ENCODE data around the gene PTPA. TPM values are rescaled to one million over a fixed set of nuclear protein-coding genes. Genes with fewer than 3 reads are reported as not detected.
"Not testable (repeated sequence)": the region's sequence is repeated elsewhere in the genome, so short reads cannot be mapped to it uniquely, and the experiment has no call there.

PTPA gene
- total RNA-seq, 1 donor from 2014 or later = 115 TPM

DNA sequence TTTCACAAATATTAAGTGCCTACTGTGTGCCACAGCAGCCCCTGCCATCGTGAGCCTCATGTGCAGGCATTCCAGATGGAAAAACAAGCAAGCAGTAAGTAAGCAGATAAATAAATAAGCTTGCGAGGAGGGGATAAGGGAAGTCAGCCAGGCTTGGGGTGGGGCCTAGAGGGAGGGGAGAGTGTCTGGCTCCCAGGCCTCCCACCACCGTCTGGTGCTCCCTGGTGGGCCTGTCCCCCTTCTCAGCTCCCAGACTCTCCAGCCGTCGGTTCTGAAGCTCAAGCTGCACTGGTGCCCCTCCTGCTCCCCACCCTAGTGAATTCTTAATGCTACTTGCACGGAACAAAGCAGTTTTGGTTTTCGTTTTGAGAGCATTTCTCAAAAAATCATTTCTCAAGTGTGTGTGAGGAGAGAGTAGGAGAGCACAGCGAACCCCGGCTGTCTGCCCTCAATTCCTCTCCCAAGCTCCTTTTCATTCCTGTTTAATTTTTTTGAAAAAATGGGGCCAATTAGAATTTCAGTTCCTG is 73.4 kb downstream of the PTPA start:
- Histone ChIP-seq H3K4me3 (no peak overlapping the region), H3K27ac (no peak overlapping the region), H3K36me3 (no peaks in the 10 kb centered on the region), H3K4me1 (no peaks in the 10 kb centered on the region), H3K27me3 (no peaks in the 10 kb centered on the region), H3K9me3 (no peaks in the 10 kb centered on the region)
- intact Hi-C loops (cut with DNase I) = loop anchor here (10.0 kb wide), 1 partner anchor 310 kb away; no protein-coding TSS in a partner anchor
- DNase-seq = no peak
- TF ChIP-seq, protein P1, sequence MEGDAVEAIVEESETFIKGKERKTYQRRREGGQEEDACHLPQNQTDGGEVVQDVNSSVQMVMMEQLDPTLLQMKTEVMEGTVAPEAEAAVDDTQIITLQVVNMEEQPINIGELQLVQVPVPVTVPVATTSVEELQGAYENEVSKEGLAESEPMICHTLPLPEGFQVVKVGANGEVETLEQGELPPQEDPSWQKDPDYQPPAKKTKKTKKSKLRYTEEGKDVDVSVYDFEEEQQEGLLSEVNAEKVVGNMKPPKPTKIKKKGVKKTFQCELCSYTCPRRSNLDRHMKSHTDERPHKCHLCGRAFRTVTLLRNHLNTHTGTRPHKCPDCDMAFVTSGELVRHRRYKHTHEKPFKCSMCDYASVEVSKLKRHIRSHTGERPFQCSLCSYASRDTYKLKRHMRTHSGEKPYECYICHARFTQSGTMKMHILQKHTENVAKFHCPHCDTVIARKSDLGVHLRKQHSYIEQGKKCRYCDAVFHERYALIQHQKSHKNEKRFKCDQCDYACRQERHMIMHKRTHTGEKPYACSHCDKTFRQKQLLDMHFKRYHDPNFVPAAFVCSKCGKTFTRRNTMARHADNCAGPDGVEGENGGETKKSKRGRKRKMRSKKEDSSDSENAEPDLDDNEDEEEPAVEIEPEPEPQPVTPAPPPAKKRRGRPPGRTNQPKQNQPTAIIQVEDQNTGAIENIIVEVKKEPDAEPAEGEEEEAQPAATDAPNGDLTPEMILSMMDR (IDR thresholded peaks at IDR 0.05) = no peak
- ATAC-seq = no peak

DNA sequence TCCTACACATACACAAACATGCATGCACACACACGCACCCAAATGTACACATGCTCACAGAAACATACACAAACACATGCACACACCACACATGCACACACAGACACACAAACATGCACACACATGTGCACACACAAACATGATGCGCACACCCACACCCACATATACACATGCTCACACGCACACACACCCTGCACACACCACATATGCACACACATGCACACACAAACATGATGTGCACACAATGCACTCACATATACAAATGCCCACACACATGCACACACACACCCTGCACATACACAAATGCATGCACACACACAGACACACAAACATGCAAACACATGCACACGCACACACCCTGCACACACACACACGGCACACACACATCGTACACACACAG is 74.2 kb downstream of the PTPA start:
- no peaks in the 10 kb centered on the region for H3K4me1 ChIP-seq
- ATAC-seq (no peak), DNase-seq (no peak)
- no peaks in the 10 kb centered on the region for H3K9me3 ChIP-seq
- no peaks in the 10 kb centered on the region for H3K36me3 ChIP-seq
- TF ChIP-seq, protein P1 (IDR thresholded peaks at IDR 0.05) = no peak
- intact Hi-C loops (cut with DNase I) = loop anchor here (10.0 kb wide), 1 partner anchor 309 kb away; no protein-coding TSS in a partner anchor
- H3K27ac ChIP-seq = no peak overlapping the region
- H3K27me3 ChIP-seq = no peaks in the 10 kb centered on the region
- no peak overlapping the region for H3K4me3 ChIP-seq

DNA sequence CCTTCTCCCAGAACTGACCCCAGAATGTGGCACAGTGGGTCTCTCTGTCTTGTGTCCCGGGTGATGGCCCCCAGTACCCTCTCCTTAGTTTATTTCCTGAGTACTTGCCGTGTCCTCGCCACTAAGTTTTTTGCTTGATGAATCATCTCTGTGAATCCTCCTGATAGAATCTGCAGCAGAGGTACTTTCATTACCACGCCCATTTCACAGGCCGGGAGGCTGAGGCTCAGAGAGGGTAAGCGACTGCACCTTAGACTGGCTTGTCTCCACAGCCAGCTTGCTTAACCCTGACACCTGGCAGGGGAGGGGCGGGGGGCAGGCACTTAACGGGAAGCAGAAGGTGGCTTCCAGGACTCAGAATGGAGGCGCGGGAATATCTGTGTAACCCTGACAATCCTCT is 74.8 kb downstream of the PTPA start:
- no peak overlapping the region for H3K27ac ChIP-seq
- intact Hi-C loops (cut with DNase I) = loop anchor here (10.0 kb wide), 1 partner anchor 309 kb away; no protein-coding TSS in a partner anchor
- no peaks in the 10 kb centered on the region for H3K9me3 ChIP-seq
- TF ChIP-seq, protein P1 (IDR thresholded peaks at IDR 0.05) = no peak
- no peaks in the 10 kb centered on the region for H3K27me3 ChIP-seq
- ATAC-seq (no peak), DNase-seq (no peak)
- no peaks in the 10 kb centered on the region for H3K36me3 ChIP-seq
- no peak overlapping the region for H3K4me3 ChIP-seq
- no peaks in the 10 kb centered on the region for H3K4me1 ChIP-seq

DNA sequence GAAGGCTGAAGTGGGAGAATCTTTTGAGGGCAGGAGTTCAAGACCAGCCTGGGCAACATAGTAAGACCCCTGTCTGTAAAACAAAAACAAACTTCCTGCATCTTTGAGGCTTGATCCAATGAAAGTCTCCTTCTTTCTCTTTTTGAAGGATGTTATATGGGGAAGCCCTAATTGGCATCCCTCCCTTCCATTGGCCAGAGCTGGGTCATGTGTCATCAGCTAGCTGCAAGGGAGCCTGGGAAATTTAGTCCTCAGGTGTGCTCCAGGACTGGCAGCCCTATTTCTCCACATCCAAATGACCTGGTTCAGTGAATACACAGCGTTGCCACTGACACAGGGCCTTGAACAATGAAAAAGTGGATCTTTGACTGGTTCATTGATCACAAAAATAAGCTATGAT is 75.8 kb downstream of the PTPA start:
- TF ChIP-seq, protein P1 (IDR thresholded peaks at IDR 0.05) = no peak
- H3K4me1 ChIP-seq = no peaks in the 10 kb centered on the region
- H3K27me3 ChIP-seq = no peaks in the 10 kb centered on the region
- DNase-seq = no peak
- no peaks in the 10 kb centered on the region for H3K36me3 ChIP-seq
- no peaks in the 10 kb centered on the region for H3K9me3 ChIP-seq
- no peak overlapping the region for H3K4me3 ChIP-seq
- no peak overlapping the region for H3K27ac ChIP-seq
- intact Hi-C loops (cut with DNase I) = loop anchor here (10.0 kb wide), 1 partner anchor 308 kb away; no protein-coding TSS in a partner anchor
- no peak for ATAC-seq

DNA sequence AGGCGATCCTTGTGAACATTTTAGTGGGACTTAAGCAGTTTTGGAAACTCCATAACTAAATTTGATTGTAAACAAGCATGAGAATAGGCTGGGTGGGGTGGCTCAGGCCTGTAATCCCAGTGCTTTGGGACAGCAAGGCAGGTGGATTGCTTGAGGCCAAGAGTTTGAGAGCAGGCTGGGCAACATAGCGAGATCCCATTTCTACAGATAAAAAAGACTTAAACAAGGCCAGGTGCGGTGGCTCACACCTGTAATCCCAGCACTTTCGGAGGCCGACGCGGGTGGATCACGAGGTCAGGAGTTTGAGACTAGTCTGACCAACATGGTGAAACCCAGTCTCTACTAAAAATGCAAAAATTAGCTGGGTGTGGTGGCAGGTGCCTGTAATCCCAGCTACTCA is 78.8 kb downstream of the PTPA start:
- H3K36me3 ChIP-seq, H3K27me3 ChIP-seq, DNase-seq, H3K4me1 ChIP-seq, H3K9me3 ChIP-seq, H3K27ac ChIP-seq, ATAC-seq, H3K4me3 ChIP-seq: not testable (repeated sequence)
- intact Hi-C loops (cut with DNase I) = loop anchor here (10.0 kb wide), 1 partner anchor 305 kb away; no protein-coding TSS in a partner anchor

DNA sequence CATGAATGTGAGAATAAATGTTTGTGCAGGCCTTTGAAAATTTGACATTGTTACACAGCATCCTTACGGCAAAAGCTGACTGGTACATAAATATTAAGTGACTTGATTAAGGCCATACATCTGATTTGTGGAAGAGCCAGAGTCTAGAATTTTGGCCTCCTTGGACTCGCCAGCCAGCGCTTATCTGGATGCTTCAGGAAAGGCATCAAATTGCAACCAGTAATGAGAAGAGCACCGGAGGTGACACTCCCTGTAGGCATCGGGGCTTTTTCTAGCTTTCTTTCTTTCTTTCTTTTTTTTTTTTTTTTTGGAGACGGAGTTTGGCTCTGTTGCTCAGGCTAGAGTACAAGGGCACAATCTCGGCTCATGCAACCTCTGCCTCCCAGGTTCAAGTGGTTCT is 80.0 kb downstream of the PTPA start:
- intact Hi-C loops (cut with DNase I) = no loop called here

More for the DNA sequence above, 80.0 kb downstream of the PTPA start:
- TF ChIP-seq, protein P1 (IDR thresholded peaks at IDR 0.05) = no peak
- DNase-seq (no peak), ATAC-seq (no peak)
- no peak overlapping the region for H3K4me3 ChIP-seq
- H3K36me3 ChIP-seq = no peaks in the 10 kb centered on the region
- H3K27me3 ChIP-seq = no peaks in the 10 kb centered on the region
- no peaks in the 10 kb centered on the region for H3K9me3 ChIP-seq
- H3K27ac ChIP-seq = no peak overlapping the region
- H3K4me1 ChIP-seq = no peaks in the 10 kb centered on the region
